Fibroblast of skin of right biceps (primary cell): ENCODE measurements around the gene ID2.
"Not testable (repeated sequence)": the region's sequence is repeated elsewhere in the genome, so short reads cannot be mapped to it uniquely, and the experiment has no call there.

Source experiments
- DNase-seq: peaks from one replicate; pipeline ENCODE4 v3.0.0-alpha.2; 2013

Gene ID2

DNA sequence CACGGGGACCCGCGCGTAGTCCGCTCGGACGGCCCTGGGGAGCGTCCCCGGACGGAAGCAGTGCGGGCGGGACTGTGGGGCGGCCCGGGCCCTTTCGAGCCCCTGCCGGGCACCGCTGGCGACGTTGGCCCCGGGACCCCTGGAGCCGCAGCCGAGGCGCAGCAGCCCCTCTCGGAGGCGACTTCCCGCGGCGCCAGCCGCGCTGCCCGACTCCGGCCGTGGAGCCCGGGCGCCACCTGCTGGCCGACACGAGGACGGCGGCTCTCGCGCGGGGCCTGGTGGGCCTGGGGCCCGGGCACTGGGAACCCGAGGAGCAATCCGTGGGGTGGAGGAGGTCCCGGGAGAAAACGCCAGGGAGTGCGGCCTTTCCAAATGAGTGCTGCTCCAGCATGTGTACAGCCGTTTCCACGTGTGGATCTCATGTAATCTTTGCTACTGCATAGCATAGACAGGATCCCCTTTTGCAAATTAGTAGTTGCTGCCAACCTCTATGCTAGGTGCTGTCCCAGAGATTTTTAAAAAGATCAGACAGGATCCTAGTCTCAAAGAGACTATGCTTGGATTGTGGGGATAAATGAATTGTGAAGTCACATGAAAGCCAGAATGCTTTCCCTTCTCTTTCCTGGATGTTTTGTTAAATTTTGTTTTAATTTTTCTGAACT is 4.0 kb downstream of the ID2 start:
- DNase-seq: no peak

DNA sequence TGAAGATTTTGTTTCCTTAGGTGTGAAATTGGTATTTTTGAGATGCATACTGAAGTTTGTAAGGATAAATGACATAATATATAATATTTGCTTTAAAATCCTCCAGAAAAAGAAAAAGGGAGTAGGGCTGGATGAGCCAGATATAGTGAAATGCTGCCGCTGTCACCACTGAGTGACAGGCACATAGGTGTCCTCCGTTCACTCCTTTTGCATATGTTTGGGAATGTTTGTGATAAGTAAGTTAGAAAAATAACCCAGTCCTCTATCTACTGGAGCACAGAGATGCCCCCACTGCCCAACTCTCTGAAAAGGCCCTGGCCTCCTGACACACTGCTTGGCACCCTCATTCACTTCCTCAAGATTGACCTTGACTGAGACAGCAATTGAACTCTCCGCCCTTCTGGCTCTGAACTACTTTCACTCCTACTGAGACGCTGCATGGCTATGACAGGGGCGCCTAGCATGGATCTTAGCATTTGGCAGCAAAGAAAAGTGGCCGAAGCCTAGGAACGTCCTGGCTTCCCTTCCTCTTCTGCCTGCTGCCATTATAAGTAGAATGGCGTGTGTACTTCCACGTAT is 10.1 kb downstream of the ID2 start:
- no peak for DNase-seq

DNA sequence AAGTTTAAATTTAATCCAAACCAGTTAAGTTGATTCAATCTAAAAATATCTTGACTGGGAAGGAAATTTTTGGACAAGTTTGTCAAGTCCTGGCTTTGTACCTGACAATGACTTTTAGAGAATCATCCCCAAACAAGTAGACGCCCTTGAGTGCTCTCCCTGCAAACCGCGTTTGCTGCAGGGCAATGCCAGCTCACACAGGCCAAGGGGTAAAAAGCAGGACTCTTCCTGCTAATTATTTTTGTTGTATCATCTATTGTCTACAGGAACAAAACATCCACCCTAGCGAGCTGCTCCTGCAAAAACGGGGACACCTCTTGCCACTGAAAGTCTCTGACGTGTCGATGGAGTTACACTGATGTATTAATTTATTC is 10.9 kb downstream of the ID2 start:
- no peak for DNase-seq

DNA sequence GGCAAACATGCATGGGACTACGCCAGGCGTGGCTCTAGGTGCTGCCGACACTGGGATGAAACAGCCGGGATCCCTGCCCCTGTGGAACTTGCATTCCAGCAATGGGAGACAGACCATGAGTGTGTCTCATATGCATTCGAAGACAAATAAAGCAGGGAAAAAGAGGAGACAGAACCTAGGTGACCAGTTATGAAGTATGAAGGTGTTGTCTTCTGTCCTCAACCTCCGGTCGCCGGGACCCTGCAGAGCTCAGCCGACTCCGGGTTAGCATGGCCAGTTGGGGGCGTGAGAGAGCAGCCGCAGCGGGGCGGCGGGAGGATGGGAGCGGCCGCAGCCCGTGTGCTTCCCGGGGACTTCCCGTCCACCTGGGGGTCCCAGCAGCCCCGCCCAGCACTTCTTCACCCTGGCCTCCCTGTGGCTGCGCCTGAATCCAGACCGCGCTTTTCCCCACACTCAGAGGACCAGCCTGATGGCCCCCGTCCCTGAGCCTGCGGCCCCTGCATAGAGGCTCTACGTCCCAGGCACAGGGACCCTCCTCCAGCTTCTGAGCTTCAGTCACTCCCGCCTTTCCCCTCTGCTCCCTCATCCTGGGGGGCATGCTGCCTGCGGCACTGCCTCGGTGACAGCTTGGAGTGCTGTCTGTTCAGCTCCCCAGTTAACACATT is 11.4 kb downstream of the ID2 start:
- peak; percentile 11 for DNase-seq

DNA sequence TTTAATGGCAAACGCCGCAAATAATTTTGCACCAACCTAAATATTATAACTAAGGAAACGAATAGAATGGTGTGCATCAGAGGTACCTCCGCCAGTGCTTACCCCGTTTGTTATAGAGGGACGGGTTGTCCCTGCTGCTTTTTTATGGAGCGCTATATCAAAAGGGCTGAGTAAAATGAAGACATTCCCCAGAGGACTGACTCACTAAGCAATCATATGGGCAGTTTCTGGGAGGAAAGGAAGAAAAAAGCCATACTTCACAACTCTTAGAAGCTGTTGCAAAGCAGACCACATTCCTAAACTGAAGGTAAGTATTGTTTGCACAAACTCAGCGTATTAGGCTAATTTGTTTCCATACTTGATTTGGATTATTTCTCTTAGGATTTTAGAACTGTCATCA is 12.9 kb downstream of the ID2 start:
- peak; percentile 77 for DNase-seq

DNA sequence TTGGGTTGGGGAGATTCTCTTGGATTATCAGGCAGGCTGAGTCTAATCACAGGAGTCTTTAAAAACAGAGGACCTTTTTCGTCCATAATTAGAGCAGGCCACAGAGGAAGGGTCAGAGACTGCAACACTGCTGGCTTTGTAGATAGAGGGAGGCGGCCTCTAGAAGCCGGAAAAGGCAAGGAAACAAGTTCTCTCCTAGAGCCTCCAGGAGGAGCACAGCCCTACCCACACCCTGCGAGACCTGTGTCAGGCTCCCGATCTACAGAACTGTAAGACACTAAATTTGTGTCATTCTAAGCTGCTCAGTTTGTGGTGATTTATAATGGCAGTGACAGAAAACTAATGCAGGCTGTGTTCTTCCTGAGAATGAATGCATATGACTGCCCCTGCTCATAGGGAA is 15.3 kb downstream of the ID2 start:
- DNase-seq: no peak

DNA sequence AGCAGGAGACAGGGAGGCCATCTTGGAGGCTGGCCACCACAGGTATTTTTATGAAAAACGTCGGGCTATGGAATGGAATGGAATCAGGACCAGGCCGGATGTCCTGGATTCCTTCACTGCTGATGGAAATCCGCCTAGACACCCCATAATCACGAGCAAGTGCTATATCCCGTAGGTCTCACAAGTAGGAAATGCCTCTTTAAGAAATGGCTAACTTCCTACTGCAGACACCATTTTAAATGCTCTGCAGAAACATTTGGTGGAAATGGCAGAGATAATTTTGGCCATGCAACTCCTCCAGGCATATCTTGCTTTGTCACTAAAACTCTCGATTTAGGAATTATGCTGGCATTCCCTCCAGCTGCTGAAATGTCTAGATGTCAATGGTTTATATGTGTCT is 18.0 kb downstream of the ID2 start:
- no peak for DNase-seq

DNA sequence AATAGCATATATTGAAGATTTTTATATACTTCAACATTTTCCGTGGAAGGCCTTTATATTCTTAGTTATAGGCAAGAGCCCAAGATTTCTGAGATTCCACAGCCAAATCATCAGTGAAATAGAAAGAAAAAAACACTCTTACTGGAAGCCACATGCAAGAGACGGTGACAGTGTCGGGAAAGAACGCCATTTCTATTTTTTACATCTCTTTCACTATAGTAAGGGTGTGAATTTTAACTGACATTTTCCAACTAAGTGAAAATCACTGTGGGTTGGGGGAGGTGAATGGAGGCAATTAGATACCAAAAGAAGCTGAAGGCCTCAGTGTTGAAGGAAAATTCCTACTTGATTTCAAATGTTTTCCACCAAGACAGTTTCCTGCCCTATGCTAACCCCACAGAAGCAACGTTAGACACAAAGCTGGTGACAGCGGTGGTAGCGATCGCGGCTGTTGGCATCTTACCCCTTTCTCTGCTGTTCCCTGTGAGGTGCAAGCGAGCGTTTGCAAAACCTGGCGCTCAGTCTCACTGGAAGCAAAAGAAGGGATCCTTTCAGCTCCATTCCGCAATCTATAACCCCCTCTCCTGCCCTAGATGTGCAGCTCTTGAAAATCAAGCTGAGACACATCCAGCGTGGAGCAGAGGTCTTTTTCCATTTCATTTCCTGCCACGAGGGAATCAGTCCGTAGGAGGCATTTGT is 20.0 kb downstream of the ID2 start:
- no peak for DNase-seq

DNA sequence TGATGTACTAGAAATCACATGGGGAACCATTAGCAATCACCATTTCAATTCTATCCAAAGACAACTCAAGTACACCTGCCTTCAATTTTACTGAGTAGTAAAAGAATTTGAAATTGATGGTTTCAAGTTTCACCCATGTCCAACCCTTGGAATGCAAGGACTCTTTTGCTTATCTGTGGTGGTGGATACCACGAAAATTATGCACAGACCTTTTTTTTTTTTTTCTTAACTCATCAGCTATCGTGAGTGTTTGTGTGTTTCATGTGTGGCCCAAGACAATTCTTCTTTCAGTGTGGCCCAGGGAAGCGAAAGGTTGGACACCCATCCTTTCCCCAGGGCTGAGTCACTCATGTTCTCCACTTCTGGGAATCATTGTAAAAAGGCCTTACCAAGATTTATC is 23.1 kb downstream of the ID2 start:
- peak; percentile 48 for DNase-seq

DNA sequence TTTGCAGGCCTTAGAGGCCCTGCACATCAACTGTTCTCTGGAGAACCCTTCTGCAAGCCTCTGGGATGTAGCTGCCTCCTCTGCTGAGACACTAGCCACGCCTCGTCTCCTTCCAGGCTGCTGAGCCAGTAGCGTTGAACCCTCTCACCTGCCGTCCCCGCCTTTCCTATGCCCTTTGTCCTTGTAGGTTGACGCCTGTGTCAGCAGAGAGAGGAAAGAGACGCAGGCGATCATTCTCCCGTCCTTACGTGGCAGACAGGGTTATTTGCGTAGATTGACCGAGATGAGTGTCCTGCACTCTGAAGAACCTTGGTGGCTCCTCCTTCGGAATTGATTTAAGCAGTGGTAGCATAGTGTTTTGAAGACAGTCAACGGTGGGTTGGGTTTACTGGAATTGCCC is 27.8 kb downstream of the ID2 start:
- no peak for DNase-seq

DNA sequence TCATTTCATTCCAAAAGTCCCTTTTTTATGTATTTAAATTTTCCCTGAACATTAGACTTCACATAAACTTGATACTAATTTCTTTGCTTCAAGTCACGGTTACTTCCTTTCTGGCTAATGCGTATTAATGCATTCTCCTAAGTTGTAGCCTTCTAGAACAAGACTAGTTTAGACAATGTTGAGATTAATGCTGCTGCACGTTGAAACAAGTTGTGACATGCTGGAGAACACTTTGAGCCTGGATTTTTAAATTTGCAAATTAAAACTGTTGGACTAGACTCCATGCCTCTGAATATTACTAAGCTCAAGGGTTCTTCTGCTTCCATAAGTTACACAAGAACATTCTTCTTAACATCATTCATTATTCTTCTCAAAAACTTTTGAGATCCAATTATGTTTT is 29.1 kb downstream of the ID2 start:
- DNase-seq: no peak

DNA sequence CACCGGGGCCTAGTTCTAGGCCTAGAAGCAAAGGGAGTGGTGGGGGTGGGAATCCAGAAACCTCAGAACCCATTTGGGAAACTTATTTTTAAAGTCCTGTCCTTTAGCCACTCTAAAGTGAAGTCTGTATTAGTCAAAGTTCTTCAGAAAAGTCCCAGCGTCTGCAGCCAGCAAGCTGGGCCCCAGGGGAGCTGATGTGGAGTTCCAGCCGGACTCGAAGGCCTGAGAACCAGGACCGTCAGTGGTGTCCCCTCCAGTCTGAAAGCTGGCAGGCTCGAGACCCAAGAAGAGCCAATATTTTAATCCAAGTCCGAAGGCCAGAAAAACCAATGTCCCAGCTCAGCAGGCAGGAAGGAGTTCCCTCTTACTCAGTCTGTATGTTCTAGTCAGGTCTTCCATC is 32.4 kb downstream of the ID2 start:
- DNase-seq: no peak

DNA sequence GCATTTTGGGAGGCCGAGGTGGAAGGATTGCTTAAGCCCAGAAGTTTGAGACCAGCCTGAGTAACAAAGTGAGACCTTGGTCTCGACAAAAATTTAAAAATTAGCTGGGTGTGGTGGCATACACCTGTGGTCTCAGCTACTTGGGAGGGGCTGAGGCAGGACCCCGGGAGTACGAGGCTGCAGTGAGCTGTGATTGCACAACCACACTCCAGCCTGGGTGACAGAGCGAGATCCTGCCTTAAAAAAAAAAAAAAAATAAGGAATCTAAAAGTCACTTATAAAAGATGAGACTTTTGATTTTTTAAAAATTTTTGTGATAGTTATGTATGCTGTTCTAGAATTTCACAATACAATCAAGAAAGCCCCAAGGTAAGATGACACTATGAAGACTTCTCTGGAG is 33.1 kb downstream of the ID2 start:
- no peak for DNase-seq

DNA sequence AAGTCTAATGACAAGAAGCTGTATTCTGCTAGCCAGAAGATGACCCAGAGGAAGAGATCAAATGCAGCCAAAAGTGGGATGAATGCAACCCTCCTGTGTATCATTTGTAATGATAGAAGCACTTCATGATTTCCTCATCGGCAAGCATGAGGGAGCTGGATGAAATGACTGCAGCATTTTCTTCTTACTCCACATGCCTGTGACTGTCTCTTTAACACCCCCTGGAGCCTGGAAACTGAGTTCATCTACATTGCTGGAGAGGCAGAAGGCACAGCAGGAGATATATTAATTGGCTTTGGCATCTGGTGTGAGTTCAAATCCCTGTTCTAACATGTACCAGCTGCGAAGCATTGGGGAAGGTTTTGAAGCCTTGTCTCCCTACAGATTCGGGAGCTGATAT is 37.7 kb downstream of the ID2 start:
- peak; percentile 51 for DNase-seq

DNA sequence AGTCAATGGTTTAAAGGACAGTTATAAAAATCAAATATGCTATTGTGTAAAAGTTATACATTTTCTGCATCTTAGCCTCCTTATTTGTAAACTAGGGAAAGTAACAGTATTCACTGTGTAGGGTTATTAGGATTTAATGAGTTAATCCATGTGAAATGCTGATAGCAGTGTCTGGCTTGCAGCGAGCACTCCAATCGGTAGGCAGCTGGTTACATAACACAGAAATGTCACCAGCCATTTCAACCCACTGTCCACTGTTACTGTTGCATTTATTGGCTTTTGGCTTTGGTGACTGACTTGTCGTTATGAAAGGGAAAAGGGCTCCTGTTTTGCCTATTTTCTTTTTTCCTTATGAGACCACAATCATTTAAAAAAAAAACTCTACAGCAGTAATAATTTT is 38.9 kb downstream of the ID2 start:
- no peak for DNase-seq

DNA sequence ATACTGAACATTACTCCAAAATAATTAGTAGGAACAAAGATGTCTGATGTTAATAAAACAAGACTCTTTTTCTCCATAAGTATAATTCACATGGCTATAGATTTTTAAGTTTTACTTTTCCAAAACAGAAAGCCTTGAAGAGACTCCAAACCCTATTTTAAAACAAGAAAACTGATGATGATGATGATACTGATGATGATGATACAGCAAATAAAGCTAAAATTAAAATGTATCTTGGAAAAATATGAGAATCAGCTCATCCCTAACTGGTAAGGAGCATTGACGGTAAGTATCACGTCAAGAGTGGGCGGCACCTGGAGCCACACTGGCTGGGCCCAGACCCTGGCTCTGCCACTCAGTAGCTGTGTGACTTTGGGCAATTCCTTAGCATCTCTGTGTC is 39.6 kb downstream of the ID2 start:
- no peak for DNase-seq

DNA sequence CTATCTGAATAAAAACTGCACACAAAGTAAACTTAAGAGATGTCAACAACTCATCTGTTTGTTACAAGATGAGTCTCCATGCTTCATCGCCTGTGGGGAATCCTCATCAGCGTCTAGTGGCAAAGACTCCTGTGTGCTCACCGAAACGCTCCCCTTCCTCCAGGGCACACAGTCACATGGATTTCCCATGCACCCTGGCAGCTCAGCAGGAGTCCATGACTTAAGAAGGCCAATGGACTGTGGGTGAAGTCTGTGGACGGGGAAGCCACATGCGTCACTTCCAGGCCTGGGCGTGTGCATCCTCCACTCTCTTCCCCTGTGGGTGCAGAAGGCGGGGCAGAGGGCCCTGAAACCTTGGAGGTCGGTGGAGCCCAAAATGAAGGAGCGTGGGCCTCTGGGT is 41.1 kb downstream of the ID2 start:
- DNase-seq: no peak

DNA sequence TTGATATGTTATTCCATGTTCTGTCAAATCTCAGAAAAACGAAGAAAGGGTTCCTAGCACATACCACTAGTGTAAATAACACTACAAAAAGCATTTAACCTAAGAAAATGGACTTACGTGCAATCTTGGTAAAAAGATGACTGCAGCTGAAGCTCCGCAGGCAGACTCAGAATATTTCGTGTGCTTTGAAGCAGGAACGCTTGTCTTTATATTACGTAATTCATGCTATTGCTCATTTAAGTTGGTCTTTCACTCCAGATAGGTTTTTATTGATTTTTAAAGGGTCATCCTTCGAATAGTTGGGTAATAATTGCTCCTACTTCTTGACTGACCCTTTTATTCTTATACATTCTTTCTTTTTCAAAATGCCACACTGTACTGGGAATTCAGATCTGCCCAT is 44.0 kb downstream of the ID2 start:
- DNase-seq: no peak

DNA sequence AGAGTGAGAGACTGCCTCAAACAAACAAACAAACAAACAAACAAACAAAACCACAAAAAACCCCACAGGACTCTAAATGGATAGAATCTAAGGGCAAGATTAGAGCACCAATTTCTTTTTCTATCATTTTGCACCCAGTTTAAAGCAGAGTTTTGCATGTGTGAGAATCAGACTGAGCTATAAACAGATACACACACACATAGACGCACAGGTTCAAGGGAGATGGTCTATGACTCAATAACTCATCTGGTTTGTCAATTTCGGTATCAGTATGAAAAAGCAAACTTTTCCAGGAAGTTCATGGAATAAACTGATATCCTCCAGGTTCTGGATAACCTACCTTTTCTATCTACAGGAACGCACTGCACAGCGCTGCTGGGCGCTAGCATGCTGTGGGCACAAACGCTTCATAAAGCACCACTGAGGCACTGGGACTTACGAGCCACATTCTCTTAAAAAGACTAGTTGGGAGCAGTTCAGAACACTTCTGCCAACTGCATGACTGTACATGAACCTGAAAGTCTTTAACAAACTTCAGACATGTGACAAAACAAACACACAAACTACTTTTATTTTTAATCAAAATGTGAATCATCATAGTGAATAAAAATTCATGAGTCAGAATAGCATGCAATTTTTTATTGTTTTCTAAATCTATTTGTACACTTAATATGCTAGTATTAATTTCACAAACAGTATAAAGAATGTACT is 46.6 kb downstream of the ID2 start:
- no peak for DNase-seq

DNA sequence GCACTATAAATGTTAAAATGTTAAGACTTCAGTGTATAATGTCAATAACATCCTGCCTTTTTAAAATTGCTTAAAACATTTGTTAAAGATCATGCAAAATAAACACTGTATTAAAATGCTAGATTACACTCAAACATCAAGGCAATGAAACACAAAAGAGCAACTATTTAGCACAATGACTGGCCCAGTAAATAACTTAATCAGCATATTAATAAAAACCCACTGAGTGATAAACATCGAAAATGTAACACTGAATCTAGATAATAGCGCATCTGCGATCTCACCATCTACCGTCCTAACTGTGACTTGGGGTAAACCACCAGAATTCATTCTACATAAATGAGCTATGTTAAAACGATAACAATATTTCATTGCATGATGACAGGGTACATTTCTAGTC is 47.2 kb downstream of the ID2 start:
- DNase-seq: not testable (repeated sequence)

DNA sequence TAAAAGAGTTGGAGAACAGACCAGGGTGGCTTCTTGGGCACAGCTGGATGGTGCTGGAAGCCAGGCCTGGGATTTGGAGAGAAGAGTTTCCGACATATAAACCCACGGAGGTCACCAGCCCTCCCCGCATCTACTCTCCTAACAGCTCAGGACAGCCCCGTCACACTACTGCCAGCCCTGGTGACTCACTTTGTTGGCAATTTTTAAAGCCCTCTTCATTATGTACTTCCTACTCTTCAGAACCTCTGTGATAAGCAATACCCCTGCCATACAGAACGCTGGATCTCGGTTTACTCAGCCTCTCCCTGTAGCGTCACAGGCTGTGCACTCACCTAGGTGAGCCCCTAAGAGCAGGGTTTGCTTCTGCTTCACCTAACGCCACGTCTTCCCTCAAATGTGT is 48.1 kb downstream of the ID2 start:
- no peak for DNase-seq

DNA sequence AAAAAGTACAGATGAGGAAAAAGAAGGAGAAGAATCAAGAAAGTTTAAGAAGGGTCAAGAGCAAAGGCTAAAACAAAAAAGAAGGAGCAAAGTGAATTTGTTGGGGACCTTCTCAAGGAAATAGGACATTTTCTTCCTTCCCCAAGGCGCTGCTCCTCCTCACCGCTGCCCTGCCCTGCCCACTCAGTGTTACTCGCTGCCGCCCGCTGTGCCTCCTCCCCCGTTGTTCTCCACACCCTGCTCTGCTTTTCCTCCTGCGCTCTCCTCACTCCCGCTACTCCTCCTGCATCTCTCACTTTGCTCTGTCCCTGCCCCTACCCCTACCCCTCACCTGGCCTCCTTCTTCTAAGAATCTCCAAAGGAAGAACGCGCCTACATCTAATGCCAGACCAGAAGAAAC is 50.7 kb downstream of the ID2 start:
- no peak for DNase-seq
